GM18519 (cell line): Measurements from ENCODE around the gene CPT1B.
"Not testable (repeated sequence)": the region's sequence is repeated elsewhere in the genome, so short reads cannot be mapped to it uniquely, and the experiment has no call there.

Experiments used
- ATAC-seq: cut with Tn5 transposase; IDR thresholded peaks from one replicate; pipeline ENCODE4 v1.9.1; 2021; ENCODE audit warnings: mild to moderate bottlenecking, moderate library complexity; ENCODE audit not compliant: unreplicated experiment, low FRiP score

The CPT1B gene

GRCh38 chr22:50577987-50578775, at the start of gene CPT1B:
CPT1B (minus strand) TSS chr22:50578427; CDS start chr22:50577915, 512 bp downstream.
- ATAC-seq = no peak

- no peak for ATAC-seq
Observed at GRCh38 chr22:50626850-50627641, 48.8 kb upstream of the CPT1B start.

- no peak for ATAC-seq
Observed at GRCh38 chr22:50626314-50626849, 48.2 kb upstream of the CPT1B start.

- no peak for ATAC-seq
Observed at GRCh38 chr22:50625568-50626313, 47.5 kb upstream of the CPT1B start.

- no peak for ATAC-seq
Observed at GRCh38 chr22:50625131-50625567, 46.9 kb upstream of the CPT1B start.

- no peak for ATAC-seq
Observed at GRCh38 chr22:50624347-50625130, 46.3 kb upstream of the CPT1B start.

- ATAC-seq = no peak
Observed at GRCh38 chr22:50622723-50623327, 44.6 kb upstream of the CPT1B start.

GRCh38 chr22:50621948-50622722, 43.9 kb upstream of the CPT1B start:
- no peak for ATAC-seq

- ATAC-seq = no peak
Observed at GRCh38 chr22:50621356-50621880, 43.2 kb upstream of the CPT1B start.

- ATAC-seq = no peak
Observed at GRCh38 chr22:50620593-50621355, 42.5 kb upstream of the CPT1B start.

- not testable (repeated sequence) for ATAC-seq
Observed at GRCh38 chr22:50614296-50614695, 36.1 kb upstream of the CPT1B start.

GRCh38 chr22:50613291-50613981, 35.2 kb upstream of the CPT1B start:
- no peak for ATAC-seq

- no peak for ATAC-seq
Observed at GRCh38 chr22:50612528-50613221, 34.4 kb upstream of the CPT1B start.

GRCh38 chr22:50612168-50612527, 33.9 kb upstream of the CPT1B start:
- ATAC-seq = no peak

- ATAC-seq = no peak
Observed at GRCh38 chr22:50611341-50612060, 33.3 kb upstream of the CPT1B start.

- ATAC-seq = no peak
Observed at GRCh38 chr22:50610581-50610980, 32.4 kb upstream of the CPT1B start.
